ENCODE measurements around the gene MCC. TPM values are rescaled to one million over a fixed set of nuclear protein-coding genes. Genes with fewer than 3 reads are reported as not detected.

The MCC gene
- total RNA-seq, 1 donor from 2014 or later = 15.1 TPM

DNA sequence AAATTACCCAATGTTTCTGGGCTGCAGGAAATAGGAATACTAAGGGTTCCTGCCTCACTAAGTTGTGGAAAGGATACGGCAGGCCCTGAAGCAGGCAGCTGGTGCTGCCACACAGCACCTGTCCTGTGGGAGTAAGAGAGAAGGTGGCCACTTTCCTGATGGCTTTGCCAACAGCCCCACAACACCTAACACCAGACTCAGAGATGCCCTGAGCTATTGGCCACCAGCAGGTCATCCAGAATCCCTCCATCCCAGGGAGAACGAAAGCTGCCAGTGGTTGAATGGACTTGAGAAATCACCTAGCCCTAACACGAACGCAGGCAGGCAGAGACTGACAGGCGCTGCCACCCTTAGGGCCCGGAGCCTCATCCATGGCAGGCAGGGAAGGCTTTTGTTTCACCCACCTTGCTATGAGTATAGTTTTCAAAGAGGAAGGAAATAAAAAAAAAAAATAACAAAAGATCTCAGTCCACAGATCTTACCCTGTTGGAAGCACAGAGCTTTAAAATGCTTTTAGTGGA lies 429.5 kb downstream of the MCC start:
- Histone ChIP-seq H3K9me3 (ENCODE audit: control insufficient read depth in 3 of 3, low read length in 3 of 3) (no peaks in the 10 kb centered on the region), H3K27me3 (ENCODE audit: control insufficient read depth in 3 of 3, insufficient read depth in 3 of 3, low read length in 3 of 3) (no peaks in the 10 kb centered on the region), H3K36me3 (ENCODE audit: control insufficient read depth in 3 of 3, insufficient read depth in 3 of 3, low read length in 3 of 3) (peaks cover 2 to 18% (median 5%) of the 10 kb centered on the region in 3 donors), H3K27ac (ENCODE audit: low read depth, low read length) (no peak overlapping the region), H3K4me1 (ENCODE audit: control insufficient read depth in 3 of 3, insufficient read depth in 3 of 3, low read length in 3 of 3) (peaks cover 7 to 13% (median 10%) of the 10 kb centered on the region in 3 donors), H3K9ac (ENCODE audit: low read depth in 1 of 3, low read length in 3 of 3) (no peak overlapping the region), H3K4me3 (ENCODE audit: low read length in 3 of 3) (no peak overlapping the region)

DNA sequence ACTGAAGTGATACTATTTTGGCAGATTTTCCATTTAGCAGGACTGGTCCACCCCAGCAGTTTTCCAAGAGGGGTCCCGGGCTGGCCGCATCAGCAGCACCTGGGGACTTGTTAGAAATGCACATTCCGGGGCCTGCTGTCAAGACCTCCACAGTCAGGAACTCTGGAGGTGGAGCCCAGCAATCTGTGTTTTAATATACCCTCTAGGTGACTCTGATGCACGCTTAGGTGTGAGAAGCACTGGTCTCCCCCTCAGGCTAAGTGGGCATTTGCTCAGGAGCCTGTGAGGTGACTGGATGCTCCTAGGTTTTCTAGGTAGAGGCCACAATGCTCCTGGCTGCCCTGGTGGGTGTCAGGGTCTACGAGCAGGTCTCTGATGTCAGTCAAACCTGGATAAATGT lies 430.0 kb downstream of the MCC start:
- H3K4me1 ChIP-seq (ENCODE audit: control insufficient read depth in 3 of 3, insufficient read depth in 3 of 3, low read length in 3 of 3) = peaks cover 7 to 13% (median 10%) of the 10 kb centered on the region in 3 donors
- no peak overlapping the region for H3K27ac ChIP-seq (ENCODE audit: low read depth, low read length)
- H3K9me3 ChIP-seq (ENCODE audit: control insufficient read depth in 3 of 3, low read length in 3 of 3) = no peaks in the 10 kb centered on the region
- no peak overlapping the region for H3K4me3 ChIP-seq (ENCODE audit: low read length in 3 of 3)
- H3K27me3 ChIP-seq (ENCODE audit: control insufficient read depth in 3 of 3, insufficient read depth in 3 of 3, low read length in 3 of 3) = no peaks in the 10 kb centered on the region
- peaks cover under 1 to 21% (median 3%) of the 10 kb centered on the region in 3 donors for H3K36me3 ChIP-seq (ENCODE audit: control insufficient read depth in 3 of 3, insufficient read depth in 3 of 3, low read length in 3 of 3)
- H3K9ac ChIP-seq (ENCODE audit: low read depth in 1 of 3, low read length in 3 of 3) = no peak overlapping the region

DNA sequence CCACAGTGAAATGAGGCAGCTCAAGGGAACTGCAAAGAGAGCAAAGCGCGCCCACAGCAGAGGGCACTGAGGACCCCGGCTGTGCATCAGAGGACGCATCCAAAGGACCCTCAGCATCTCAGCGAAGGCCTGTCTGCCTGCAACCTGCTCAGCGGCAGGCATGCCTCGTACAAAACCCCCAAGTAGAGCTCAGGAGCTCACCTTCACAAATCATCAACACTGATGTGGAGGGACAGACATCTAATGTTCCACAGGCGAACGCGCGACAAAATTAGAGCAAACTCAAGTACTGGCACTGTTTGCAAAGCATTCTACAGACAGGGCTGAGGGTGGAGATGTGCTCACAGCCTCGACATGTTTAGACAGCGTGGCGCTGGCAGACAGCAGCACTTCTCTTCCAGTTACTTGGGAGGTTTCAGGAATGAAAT lies 430.7 kb downstream of the MCC start:
- H3K9ac ChIP-seq (ENCODE audit: low read depth in 1 of 3, low read length in 3 of 3) = no peak overlapping the region
- H3K36me3 ChIP-seq (ENCODE audit: control insufficient read depth in 3 of 3, insufficient read depth in 3 of 3, low read length in 3 of 3) = peaks cover 0 to 25% (median 5%) of the 10 kb centered on the region in 3 donors
- no peaks in the 10 kb centered on the region for H3K27me3 ChIP-seq (ENCODE audit: control insufficient read depth in 3 of 3, insufficient read depth in 3 of 3, low read length in 3 of 3)
- no peak overlapping the region for H3K4me3 ChIP-seq (ENCODE audit: low read length in 3 of 3)
- peaks cover 8 to 13% (median 10%) of the 10 kb centered on the region in 3 donors for H3K4me1 ChIP-seq (ENCODE audit: control insufficient read depth in 3 of 3, insufficient read depth in 3 of 3, low read length in 3 of 3)
- no peak overlapping the region for H3K27ac ChIP-seq (ENCODE audit: low read depth, low read length)
- H3K9me3 ChIP-seq (ENCODE audit: control insufficient read depth in 3 of 3, low read length in 3 of 3) = no peaks in the 10 kb centered on the region

- Histone ChIP-seq H3K9ac (ENCODE audit: low read depth in 1 of 3, low read length in 3 of 3) (no peak overlapping the region), H3K4me1 (ENCODE audit: control insufficient read depth in 3 of 3, insufficient read depth in 3 of 3, low read length in 3 of 3) (peaks cover 11 to 13% (median 12%) of the 10 kb centered on the region in 3 donors), H3K9me3 (ENCODE audit: control insufficient read depth in 3 of 3, low read length in 3 of 3) (no peaks in the 10 kb centered on the region), H3K27me3 (ENCODE audit: control insufficient read depth in 3 of 3, insufficient read depth in 3 of 3, low read length in 3 of 3) (no peaks in the 10 kb centered on the region), H3K4me3 (ENCODE audit: low read length in 3 of 3) (no peak overlapping the region), H3K36me3 (ENCODE audit: control insufficient read depth in 3 of 3, insufficient read depth in 3 of 3, low read length in 3 of 3) (peaks cover 0 to 25% (median 5%) of the 10 kb centered on the region in 3 donors), H3K27ac (ENCODE audit: low read depth, low read length) (no peak overlapping the region)
Observed at GRCh38 chr5:113056988-113057387, 431.3 kb downstream of the MCC start.

DNA sequence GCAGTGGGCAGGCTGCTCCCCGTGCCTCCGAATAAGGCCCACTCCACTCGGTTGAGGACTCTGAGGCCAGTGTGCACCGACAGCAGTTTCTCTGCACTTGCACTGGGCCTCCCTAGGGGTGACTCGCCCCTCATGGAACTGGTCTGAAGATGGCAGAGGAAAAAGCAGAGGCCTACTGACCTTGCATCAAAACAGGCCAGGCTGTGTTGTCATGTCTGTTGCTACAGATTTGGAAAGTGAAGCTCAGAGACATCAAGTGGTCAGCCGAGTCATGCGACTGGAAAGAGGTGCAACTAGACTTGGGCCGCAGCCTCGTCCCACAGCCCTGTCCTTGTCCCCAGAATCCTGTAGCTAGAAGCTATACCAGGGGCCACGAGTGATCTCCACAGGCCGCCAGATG lies 433.4 kb downstream of the MCC start:
- Histone ChIP-seq H3K9me3 (ENCODE audit: control insufficient read depth in 3 of 3, low read length in 3 of 3) (no peaks in the 10 kb centered on the region), H3K27me3 (ENCODE audit: control insufficient read depth in 3 of 3, insufficient read depth in 3 of 3, low read length in 3 of 3) (no peaks in the 10 kb centered on the region), H3K9ac (ENCODE audit: low read depth in 1 of 3, low read length in 3 of 3) (no peak overlapping the region), H3K4me3 (ENCODE audit: low read length in 3 of 3) (no peak overlapping the region), H3K4me1 (ENCODE audit: control insufficient read depth in 3 of 3, insufficient read depth in 3 of 3, low read length in 3 of 3) (peaks cover 12 to 21% (median 15%) of the 10 kb centered on the region in 3 donors), H3K36me3 (ENCODE audit: control insufficient read depth in 3 of 3, insufficient read depth in 3 of 3, low read length in 3 of 3) (peaks cover 0 to 31% (median 5%) of the 10 kb centered on the region in 3 donors), H3K27ac (ENCODE audit: low read depth, low read length) (no peak overlapping the region)

DNA sequence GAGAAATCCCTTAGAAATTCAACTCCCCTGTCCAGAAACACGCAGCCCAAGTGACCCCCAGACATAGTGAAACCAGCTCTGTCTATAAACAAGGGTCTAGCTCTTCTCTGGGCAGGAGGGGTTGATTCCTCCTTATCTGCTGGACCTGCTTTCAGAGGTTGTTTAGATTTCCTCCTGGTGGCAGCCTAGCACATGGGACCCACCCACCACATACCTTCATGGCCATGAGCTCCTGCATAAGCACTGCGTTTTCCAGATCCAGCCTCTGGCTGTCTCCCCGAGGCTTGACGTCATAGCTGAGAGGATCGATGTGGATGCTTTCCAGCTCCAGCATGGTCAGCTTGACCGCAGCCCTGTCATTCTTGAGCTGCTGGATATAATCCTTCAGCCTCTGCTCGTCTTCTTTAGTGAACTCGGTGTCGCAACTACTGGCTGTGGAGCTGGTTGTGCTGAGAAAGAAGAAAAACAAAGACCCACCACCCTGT lies 434.7 kb downstream of the MCC start:
- H3K27ac ChIP-seq (ENCODE audit: low read depth, low read length) = no peak overlapping the region
- H3K9me3 ChIP-seq (ENCODE audit: control insufficient read depth in 3 of 3, low read length in 3 of 3) = no peaks in the 10 kb centered on the region
- H3K27me3 ChIP-seq (ENCODE audit: control insufficient read depth in 3 of 3, insufficient read depth in 3 of 3, low read length in 3 of 3) = no peaks in the 10 kb centered on the region
- H3K36me3 ChIP-seq (ENCODE audit: control insufficient read depth in 3 of 3, insufficient read depth in 3 of 3, low read length in 3 of 3) = peaks cover 4 to 38% (median 8%) of the 10 kb centered on the region in 3 donors
- H3K4me3 ChIP-seq (ENCODE audit: low read length in 3 of 3) = no peak overlapping the region
- H3K4me1 ChIP-seq (ENCODE audit: control insufficient read depth in 3 of 3, insufficient read depth in 3 of 3, low read length in 3 of 3) = peaks cover 5 to 8% (median 8%) of the 10 kb centered on the region in 3 donors
- H3K9ac ChIP-seq (ENCODE audit: low read depth in 1 of 3, low read length in 3 of 3) = no peak overlapping the region

- Histone ChIP-seq H3K4me3 (ENCODE audit: low read length in 3 of 3) (no peak overlapping the region), H3K9ac (ENCODE audit: low read depth in 1 of 3, low read length in 3 of 3) (no peak overlapping the region), H3K4me1 (ENCODE audit: control insufficient read depth in 3 of 3, insufficient read depth in 3 of 3, low read length in 3 of 3) (peaks cover 3 to 8% (median 8%) of the 10 kb centered on the region in 3 donors)
Observed at GRCh38 chr5:113052041-113052795, 436.0 kb downstream of the MCC start.

DNA sequence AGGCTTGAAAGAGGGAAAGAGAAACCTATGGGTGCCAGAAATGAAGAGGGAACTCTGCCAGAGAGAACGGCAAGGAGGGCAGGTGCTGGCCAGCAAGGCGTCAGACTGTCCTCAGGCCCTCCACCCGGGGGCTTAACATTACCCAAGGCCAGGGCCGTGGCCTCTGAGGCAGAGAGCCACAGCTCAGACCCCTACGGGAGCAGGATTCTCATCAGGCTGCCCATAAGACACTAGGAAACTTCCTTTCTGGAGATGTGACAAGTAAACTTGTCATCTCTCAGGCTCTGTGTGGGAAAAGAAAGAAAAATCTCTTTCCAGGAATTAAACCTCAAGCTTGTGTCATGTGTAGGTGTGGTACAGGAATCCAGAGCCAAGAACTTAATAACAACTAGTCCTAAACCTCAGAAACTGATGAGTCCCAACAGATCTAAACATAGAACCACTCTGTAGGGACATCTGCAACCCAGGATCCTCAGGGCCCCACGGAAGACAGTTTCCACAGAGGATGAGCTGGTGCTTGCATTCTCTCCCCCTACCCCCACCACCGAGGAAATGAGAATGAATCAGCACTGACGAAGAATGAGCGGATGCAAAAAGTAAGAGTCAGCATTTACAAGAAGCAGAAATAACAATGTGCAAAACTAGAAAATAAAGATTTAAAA lies 437.4 kb downstream of the MCC start:
- no peaks in the 10 kb centered on the region for H3K27me3 ChIP-seq (ENCODE audit: control insufficient read depth in 3 of 3, insufficient read depth in 3 of 3, low read length in 3 of 3)
- H3K9ac ChIP-seq (ENCODE audit: low read depth in 1 of 3, low read length in 3 of 3) = no peak overlapping the region
- no peaks in the 10 kb centered on the region for H3K9me3 ChIP-seq (ENCODE audit: control insufficient read depth in 3 of 3, low read length in 3 of 3)
- H3K27ac ChIP-seq (ENCODE audit: low read depth, low read length) = peak overlapping the region; percentile 22
- peaks cover 4 to 40% (median 10%) of the 10 kb centered on the region in 3 donors for H3K36me3 ChIP-seq (ENCODE audit: control insufficient read depth in 3 of 3, insufficient read depth in 3 of 3, low read length in 3 of 3)
- H3K4me1 ChIP-seq (ENCODE audit: control insufficient read depth in 3 of 3, insufficient read depth in 3 of 3, low read length in 3 of 3) = peaks cover 3 to 8% (median 8%) of the 10 kb centered on the region in 3 donors
- H3K4me3 ChIP-seq (ENCODE audit: low read length in 3 of 3) = no peak overlapping the region

More at GRCh38 chr5:113052041-113052795, 436.0 kb downstream of the MCC start:
- Histone ChIP-seq H3K9me3 (ENCODE audit: control insufficient read depth in 3 of 3, low read length in 3 of 3) (no peaks in the 10 kb centered on the region), H3K36me3 (ENCODE audit: control insufficient read depth in 3 of 3, insufficient read depth in 3 of 3, low read length in 3 of 3) (peaks cover 4 to 43% (median 8%) of the 10 kb centered on the region in 3 donors), H3K27ac (ENCODE audit: low read depth, low read length) (no peak overlapping the region), H3K27me3 (ENCODE audit: control insufficient read depth in 3 of 3, insufficient read depth in 3 of 3, low read length in 3 of 3) (no peaks in the 10 kb centered on the region)

GRCh38 chr5:113048931-113049330 lies 439.3 kb downstream of the MCC start:
- Histone ChIP-seq H3K9me3 (ENCODE audit: control insufficient read depth in 3 of 3, low read length in 3 of 3) (no peaks in the 10 kb centered on the region), H3K9ac (ENCODE audit: low read depth in 1 of 3, low read length in 3 of 3) (no peak overlapping the region), H3K27me3 (ENCODE audit: control insufficient read depth in 3 of 3, insufficient read depth in 3 of 3, low read length in 3 of 3) (no peaks in the 10 kb centered on the region), H3K4me3 (ENCODE audit: low read length in 3 of 3) (no peak overlapping the region), H3K36me3 (ENCODE audit: control insufficient read depth in 3 of 3, insufficient read depth in 3 of 3, low read length in 3 of 3) (peaks cover 4 to 40% (median 8%) of the 10 kb centered on the region in 3 donors), H3K4me1 (ENCODE audit: control insufficient read depth in 3 of 3, insufficient read depth in 3 of 3, low read length in 3 of 3) (peaks cover 3 to 8% (median 8%) of the 10 kb centered on the region in 3 donors), H3K27ac (ENCODE audit: low read depth, low read length) (no peak overlapping the region)
